ENCODE data around the gene DEFB127.

DNA sequence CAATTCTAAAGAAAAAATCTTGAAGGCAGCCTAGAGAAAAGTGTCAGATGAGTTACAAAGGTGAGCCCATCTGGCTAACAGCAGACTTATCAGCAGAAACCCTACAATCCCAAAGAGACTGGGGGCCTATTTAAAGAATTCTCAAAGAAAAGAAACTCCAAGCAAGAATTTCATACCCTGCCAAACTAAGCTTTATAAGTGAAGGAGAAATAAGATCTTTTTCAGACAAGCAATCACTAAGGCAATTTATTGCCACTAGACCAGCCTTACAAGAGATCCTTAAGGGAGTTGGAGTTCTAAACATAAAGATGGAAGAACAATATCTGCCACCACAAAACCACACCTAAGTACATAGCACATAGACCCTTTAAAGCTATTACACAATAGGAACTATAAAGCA, 39.7 kb upstream of the DEFB127 start:
- TF ChIP-seq EP300 (IDR thresholded peaks at IDR 0.05) (no peak), POLR2AphosphoS5 (IDR thresholded peaks at IDR 0.05) (no peak), POLR2A (IDR thresholded peaks at IDR 0.05) (no peak)

Measured in suprapubic skin (tissue), 4 donors.